ENCODE data around the gene NOS3. TPM values are rescaled to one million over a fixed set of nuclear protein-coding genes. Genes with fewer than 3 reads are reported as not detected.

NOS3 gene
- polyA plus RNA-seq, 3 donors, result 0.26 to 0.72 (median 0.39) TPM

GRCh38 chr7:150979713-150980390 lies 11.0 kb upstream of the NOS3 start:
- no peak for TF ChIP-seq CTCF (IDR thresholded peaks at IDR 0.05)
- intact Hi-C loops (cut with micrococcal nuclease), result loop anchor here in 1 of 2 donors (10.0 kb wide), 1 partner anchor 195 kb away; no protein-coding TSS in a partner anchor
- H3K27ac Mint-ChIP-seq, result no peak overlapping the region
- H3K4me1 Mint-ChIP-seq, result peaks cover 12% of the 10 kb centered on the region
- H3K9me3 ChIP-seq (replicated peaks in 1 of 2; ENCODE audit: control insufficient read depth in 1 of 2, insufficient read depth in 1 of 2, low read length in 2 of 2), result peaks cover 0 to 31% of the 10 kb centered on the region in 2 donors
- peaks cover under 1 to 4% of the 10 kb centered on the region in 2 donors for H3K4me1 ChIP-seq (ENCODE audit: control insufficient read depth in 1 of 2, insufficient read depth in 2 of 2, low read length in 2 of 2)
- no peak overlapping the region for H3K27ac ChIP-seq (ENCODE audit: low read depth in 1 of 2, low read length in 2 of 2)
- H3K4me3 Mint-ChIP-seq, result peak overlapping the region in 1 of 2 donors; percentile 62
- H3K36me3 Mint-ChIP-seq, result peaks cover 0 to 7% of the 10 kb centered on the region in 2 donors
- H3K9me3 Mint-ChIP-seq, result peaks cover 0 to 23% (median 8%) of the 10 kb centered on the region in 7 donors
- no peak overlapping the region for H3K9ac ChIP-seq (ENCODE audit: insufficient read depth, low read length, poor library complexity, severe bottlenecking)
- H3K79me2 ChIP-seq (ENCODE audit: insufficient read depth, low read length), result no peaks in the 10 kb centered on the region
- H3K27me3 ChIP-seq (ENCODE audit: control insufficient read depth in 2 of 2, insufficient read depth in 2 of 2, low read length in 2 of 2), result peaks cover 44 to 82% of the 10 kb centered on the region in 2 donors
- no peak overlapping the region for H3K4me2 ChIP-seq (replicated peaks; ENCODE audit: extremely low read depth, low read length, poor library complexity, severe bottlenecking)
- DNase-seq, result no peak
- peaks cover 74 to 91% (median 77%) of the 10 kb centered on the region in 3 donors for H3K27me3 Mint-ChIP-seq (ENCODE audit: low read depth in 3 of 3)
- WGBS (ENCODE audit: insufficient coverage), result 44% methylated on average over 1 of the region's 7 CpGs
- no peaks in the 10 kb centered on the region for H3K36me3 ChIP-seq (replicated peaks in 1 of 2; ENCODE audit: control insufficient read depth in 1 of 2, insufficient read depth in 2 of 2, low read length in 2 of 2)
- H4K20me1 ChIP-seq (ENCODE audit: insufficient read depth, low read length), result no peaks in the 10 kb centered on the region
- H3K4me3 ChIP-seq (replicated peaks in 1 of 3; ENCODE audit: low read depth in 2 of 3, low read length in 3 of 3), result no peak overlapping the region
- no peak overlapping the region for H2AFZ ChIP-seq (ENCODE audit: insufficient read depth, low read depth, low read length, poor library complexity, severe bottlenecking)

- H4K20me1 ChIP-seq (ENCODE audit: insufficient read depth, low read length), result no peaks in the 10 kb centered on the region
- 38% methylated on average over 2 of the region's 2 CpGs for WGBS (ENCODE audit: insufficient coverage)
- H3K36me3 ChIP-seq (replicated peaks in 1 of 2; ENCODE audit: control insufficient read depth in 1 of 2, insufficient read depth in 2 of 2, low read length in 2 of 2), result no peaks in the 10 kb centered on the region
- no peak overlapping the region for H3K4me2 ChIP-seq (replicated peaks; ENCODE audit: extremely low read depth, low read length, poor library complexity, severe bottlenecking)
- no peaks in the 10 kb centered on the region for H3K79me2 ChIP-seq (ENCODE audit: insufficient read depth, low read length)
- peaks cover 0 to 17% (median 8%) of the 10 kb centered on the region in 7 donors for H3K9me3 Mint-ChIP-seq
- H3K4me1 Mint-ChIP-seq, result peaks cover 10% of the 10 kb centered on the region
- intact Hi-C loops (cut with micrococcal nuclease), result loop anchor here in 1 of 2 donors (10.0 kb wide), 1 partner anchor 196 kb away; no protein-coding TSS in a partner anchor
- no peak overlapping the region for H3K27ac ChIP-seq (ENCODE audit: low read depth in 1 of 2, low read length in 2 of 2)
- H3K27me3 Mint-ChIP-seq (ENCODE audit: low read depth in 3 of 3), result peaks cover 72 to 83% (median 73%) of the 10 kb centered on the region in 3 donors
- H3K4me1 ChIP-seq (ENCODE audit: control insufficient read depth in 1 of 2, insufficient read depth in 2 of 2, low read length in 2 of 2), result no peaks in the 10 kb centered on the region
- no peak overlapping the region for H2AFZ ChIP-seq (ENCODE audit: insufficient read depth, low read depth, low read length, poor library complexity, severe bottlenecking)
- peaks cover 0 to 4% of the 10 kb centered on the region in 2 donors for H3K36me3 Mint-ChIP-seq
- DNase-seq, result no peak
- peaks cover 0 to 31% of the 10 kb centered on the region in 2 donors for H3K9me3 ChIP-seq (replicated peaks in 1 of 2; ENCODE audit: control insufficient read depth in 1 of 2, insufficient read depth in 1 of 2, low read length in 2 of 2)
- peak overlapping the region in 1 of 7 donors; percentile 13 for H3K27ac Mint-ChIP-seq
- peak overlapping the region in 1 of 2 donors; percentile 55 for H3K4me3 Mint-ChIP-seq
- TF ChIP-seq CTCF (IDR thresholded peaks at IDR 0.05), result no peak
- H3K9ac ChIP-seq (ENCODE audit: insufficient read depth, low read length, poor library complexity, severe bottlenecking), result no peak overlapping the region
- peaks cover 39 to 78% of the 10 kb centered on the region in 2 donors for H3K27me3 ChIP-seq (ENCODE audit: control insufficient read depth in 2 of 2, insufficient read depth in 2 of 2, low read length in 2 of 2)
- H3K4me3 ChIP-seq (replicated peaks in 1 of 3; ENCODE audit: low read depth in 2 of 3, low read length in 3 of 3), result no peak overlapping the region
Measured at GRCh38 chr7:150980663-150981062, 10.2 kb upstream of the NOS3 start.

All from CD14-positive monocyte (primary cell).